ENCODE results near the gene PPP2R3B.
"Not testable (repeated sequence)": the region's sequence is repeated elsewhere in the genome, so short reads cannot be mapped to it uniquely, and the experiment has no call there.

PPP2R3B gene

DNA sequence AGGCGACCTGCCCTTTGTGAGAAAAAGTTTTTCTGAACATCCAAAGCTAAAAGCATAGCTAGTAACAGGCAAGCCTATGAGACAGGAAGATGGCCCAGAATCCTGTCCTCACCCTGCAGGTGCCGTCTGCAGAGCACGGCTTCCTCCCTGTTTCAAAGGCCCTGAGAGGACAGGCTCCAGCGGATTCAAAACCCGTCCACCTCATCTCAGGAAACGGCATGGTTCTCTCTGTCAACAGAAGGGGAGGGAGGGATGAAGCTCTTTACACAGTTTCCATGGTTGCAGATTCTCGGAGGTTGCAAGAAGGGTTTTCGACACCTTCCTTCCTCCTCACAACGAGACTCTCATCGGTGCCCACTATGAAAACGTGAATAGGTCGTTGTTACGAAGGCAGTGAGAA is 8.3 kb downstream of the PPP2R3B start:
- TF ChIP-seq, protein P1, sequence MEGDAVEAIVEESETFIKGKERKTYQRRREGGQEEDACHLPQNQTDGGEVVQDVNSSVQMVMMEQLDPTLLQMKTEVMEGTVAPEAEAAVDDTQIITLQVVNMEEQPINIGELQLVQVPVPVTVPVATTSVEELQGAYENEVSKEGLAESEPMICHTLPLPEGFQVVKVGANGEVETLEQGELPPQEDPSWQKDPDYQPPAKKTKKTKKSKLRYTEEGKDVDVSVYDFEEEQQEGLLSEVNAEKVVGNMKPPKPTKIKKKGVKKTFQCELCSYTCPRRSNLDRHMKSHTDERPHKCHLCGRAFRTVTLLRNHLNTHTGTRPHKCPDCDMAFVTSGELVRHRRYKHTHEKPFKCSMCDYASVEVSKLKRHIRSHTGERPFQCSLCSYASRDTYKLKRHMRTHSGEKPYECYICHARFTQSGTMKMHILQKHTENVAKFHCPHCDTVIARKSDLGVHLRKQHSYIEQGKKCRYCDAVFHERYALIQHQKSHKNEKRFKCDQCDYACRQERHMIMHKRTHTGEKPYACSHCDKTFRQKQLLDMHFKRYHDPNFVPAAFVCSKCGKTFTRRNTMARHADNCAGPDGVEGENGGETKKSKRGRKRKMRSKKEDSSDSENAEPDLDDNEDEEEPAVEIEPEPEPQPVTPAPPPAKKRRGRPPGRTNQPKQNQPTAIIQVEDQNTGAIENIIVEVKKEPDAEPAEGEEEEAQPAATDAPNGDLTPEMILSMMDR (conservative IDR thresholded peaks at IDR 0.05; ENCODE audit: control insufficient read depth, insufficient read depth, low read depth, low read length) = no peak
- H3K4me3 ChIP-seq (ENCODE audit: control insufficient read depth, low read depth, low read length) = no peak overlapping the region
- DNase-seq (ENCODE audit: low read depth) = no peak

DNA sequence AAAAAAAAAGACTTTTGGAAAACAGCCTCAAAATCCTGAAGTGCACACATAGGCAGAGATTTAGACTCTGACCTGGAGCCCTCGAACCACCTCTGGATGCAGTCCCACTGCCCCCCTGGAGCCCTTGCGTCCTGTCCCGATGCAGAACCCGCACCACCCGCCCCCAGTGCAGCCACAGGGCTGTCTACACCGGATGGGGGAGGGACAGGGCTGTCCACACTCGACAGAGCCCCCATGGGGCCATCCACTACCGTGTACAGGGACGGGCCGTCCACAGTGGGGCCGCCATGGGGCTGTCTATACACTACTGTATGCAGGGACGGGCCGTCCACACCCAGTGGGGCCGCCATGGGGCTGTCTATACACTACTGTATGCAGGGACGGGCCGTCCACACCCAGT is 10.5 kb downstream of the PPP2R3B start:
- not testable (repeated sequence) for DNase-seq (ENCODE audit: low read depth); H3K4me3 ChIP-seq (ENCODE audit: control insufficient read depth, low read depth, low read length)

DNA sequence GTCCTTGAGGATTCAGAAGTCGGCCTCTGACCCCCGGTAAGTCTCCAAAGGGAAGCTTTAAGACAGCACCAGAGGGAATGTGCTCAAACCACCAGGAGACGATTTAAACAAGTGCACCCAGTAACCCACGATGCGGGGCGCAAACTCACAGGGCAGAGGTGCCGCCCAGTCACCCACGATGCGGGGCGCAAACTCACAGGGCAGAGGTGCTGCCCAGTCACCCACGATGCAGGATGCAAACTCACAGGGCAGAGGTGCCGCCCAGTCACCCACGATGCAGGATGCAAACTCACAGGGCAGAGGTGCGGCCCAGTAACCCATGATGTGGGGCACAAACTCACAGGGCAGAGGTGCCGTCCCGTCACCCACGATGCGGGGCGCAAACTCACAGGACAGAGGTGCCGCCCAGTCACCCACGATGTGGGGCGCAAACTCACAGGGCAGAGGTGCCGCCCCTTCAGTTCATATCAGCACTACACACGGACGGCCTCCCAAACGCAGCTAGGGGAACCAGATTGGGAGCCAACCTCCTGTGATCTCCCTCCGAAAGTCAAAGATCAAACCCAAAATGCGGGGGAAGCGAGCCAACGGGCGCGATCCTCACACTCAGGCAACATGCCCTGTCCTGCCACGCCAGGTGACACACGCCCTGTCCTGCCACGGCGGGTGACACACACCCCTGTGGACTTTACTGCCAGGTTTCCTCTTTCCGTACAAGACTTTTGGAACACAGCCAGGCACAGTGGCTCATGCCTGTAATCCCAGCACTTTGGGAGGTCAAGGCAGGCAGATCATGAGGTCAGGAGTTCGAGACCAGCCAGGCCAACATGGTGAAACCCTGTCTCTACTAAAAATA is 11.3 kb downstream of the PPP2R3B start:
- TF ChIP-seq, protein P1 (conservative IDR thresholded peaks at IDR 0.05; ENCODE audit: control insufficient read depth, insufficient read depth, low read depth, low read length) = no peak
- H3K4me3 ChIP-seq (ENCODE audit: control insufficient read depth, low read depth, low read length) = no peak overlapping the region
- DNase-seq (ENCODE audit: low read depth) = no peak

DNA sequence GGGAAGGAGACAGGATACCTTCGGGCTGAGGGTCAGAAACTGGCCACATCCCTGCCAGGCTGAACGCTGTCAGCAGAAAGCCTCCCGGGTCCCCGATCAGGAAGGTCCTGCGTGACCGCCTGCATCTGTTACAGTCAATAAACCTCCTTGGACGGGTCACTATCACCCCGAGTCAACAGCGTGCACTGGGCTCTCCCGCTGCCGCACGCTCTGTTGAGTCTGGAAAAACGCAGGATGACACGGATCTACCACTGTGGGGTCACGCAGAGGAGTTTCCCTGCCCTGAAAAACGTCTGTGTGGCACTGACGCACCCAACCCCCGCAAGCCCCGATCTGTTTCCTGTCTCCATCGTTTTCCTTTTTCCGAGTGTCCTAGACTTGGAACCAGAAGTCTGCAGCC is 12.1 kb downstream of the PPP2R3B start:
- no peak for DNase-seq (ENCODE audit: low read depth)
- TF ChIP-seq, protein P1 (conservative IDR thresholded peaks at IDR 0.05; ENCODE audit: control insufficient read depth, insufficient read depth, low read depth, low read length) = no peak
- no peak overlapping the region for H3K4me3 ChIP-seq (ENCODE audit: control insufficient read depth, low read depth, low read length)

DNA sequence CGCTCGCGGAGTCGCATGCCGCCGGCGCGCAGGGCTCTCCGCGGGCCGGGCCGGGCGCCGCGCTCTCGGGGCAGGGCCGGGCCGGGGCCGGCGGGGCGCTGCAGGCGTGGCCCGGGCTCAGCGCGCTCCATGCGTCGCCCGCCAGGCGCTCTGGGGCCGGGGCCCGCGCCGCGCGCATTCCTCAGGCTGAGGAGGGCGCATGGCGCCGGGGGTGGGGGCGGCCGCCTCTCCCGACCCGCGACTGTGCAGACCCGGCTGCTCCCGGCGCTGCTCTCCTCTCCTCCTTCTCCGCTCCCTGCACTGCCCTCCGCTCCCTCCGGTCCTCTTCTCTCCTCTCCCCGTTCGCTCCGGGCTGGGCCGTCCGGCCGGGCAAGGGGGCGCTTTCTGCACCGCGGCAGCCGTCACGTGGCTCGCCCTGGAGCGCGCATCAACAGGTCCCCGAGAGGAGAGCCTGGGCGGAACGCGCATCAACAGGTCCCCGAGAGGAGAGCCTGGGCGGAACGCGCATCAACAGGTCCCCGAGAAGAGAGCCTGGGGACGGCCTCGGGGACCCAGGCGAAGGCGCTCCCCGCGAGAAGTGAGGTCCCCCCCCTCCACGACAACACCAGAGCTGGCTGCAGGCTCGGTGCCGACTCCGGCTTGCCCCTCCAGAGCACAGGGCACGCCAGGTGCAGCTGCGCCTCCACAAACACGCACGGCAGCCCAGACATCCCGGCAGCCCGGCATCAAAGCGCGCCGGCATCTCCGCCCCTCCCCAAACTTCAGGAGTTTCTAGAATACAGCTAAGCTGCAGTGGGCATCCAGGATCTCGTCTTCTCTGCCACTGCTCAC is 12.9 kb downstream of the PPP2R3B start:
- TF ChIP-seq, protein P1 (conservative IDR thresholded peaks at IDR 0.05; ENCODE audit: control insufficient read depth, insufficient read depth, low read depth, low read length) = no peak
- H3K4me3 ChIP-seq (ENCODE audit: control insufficient read depth, low read depth, low read length) = peak overlapping the region; percentile 13
- no peak for DNase-seq (ENCODE audit: low read depth)

DNA sequence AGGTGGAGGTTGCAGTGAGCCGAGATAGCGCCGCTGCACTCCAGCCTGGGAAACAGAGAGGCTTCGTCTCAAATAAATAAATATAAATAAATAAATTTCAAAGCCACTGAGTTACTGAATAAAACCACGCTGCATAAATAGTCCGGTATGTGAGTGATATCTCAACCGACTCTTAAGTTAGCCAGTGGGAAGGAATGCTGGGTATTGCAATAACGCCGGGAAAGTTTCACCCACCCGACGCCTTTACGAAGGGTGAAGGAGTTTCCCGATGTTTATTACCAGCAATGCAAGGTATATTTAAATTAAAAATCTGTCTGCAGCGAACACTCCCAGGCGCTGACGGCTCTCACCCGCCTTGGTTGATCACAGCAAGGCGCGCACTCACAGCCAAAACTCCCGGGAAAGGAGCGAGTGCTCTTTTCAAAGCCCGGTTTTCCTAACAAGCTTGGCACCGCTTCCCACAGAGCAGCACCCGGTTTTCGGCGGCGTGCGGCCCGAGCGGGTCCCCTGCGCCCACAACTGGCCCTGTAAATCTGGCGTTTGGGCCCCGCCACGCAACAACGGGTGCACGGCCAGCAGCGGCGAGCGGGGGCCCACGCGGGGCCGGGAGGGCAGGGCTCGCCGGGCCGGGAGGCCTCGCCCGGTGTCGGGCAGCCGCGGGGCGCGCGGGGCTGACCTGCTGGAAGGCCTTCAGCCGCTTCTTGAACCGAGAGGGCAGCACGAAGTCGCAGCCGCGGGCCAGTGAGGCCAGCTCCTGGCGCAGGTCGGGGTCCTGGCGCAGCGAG is 13.7 kb downstream of the PPP2R3B start:
- no peak for DNase-seq (ENCODE audit: low read depth)
- H3K4me3 ChIP-seq (ENCODE audit: control insufficient read depth, low read depth, low read length) = no peak overlapping the region
- TF ChIP-seq, protein P1 (conservative IDR thresholded peaks at IDR 0.05; ENCODE audit: control insufficient read depth, insufficient read depth, low read depth, low read length) = no peak

Measured in fibroblast of mammary gland (primary cell).